ENCODE measurements around the gene TRIM27.
"Not testable (repeated sequence)": the region's sequence is repeated elsewhere in the genome, so short reads cannot be mapped to it uniquely, and the experiment has no call there.

DNA sequence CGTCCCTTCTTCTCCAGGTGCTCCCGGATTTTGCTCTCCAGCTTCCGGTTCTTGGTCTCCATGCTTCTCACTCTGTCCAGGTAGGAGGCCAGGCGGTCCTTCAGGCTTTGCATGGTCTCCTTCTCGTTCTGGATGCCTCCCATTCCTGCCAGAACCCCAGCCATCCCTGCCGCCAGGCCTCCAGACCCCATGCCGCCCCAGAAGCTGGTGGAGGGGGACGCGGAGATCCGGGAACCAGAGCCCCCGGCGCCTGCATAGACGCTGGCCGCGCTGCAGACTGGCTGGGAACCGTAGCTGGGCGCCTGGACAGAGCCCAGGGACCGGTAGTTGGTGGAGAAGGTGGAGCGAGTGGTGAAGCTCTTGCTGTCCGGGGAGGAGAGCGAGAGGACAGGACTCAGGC, 46.3 kb upstream of the TRIM27 start:
- TF ChIP-seq POLR2A (IDR thresholded peaks at IDR 0.05): not testable (repeated sequence)
- TF ChIP-seq, protein P1, sequence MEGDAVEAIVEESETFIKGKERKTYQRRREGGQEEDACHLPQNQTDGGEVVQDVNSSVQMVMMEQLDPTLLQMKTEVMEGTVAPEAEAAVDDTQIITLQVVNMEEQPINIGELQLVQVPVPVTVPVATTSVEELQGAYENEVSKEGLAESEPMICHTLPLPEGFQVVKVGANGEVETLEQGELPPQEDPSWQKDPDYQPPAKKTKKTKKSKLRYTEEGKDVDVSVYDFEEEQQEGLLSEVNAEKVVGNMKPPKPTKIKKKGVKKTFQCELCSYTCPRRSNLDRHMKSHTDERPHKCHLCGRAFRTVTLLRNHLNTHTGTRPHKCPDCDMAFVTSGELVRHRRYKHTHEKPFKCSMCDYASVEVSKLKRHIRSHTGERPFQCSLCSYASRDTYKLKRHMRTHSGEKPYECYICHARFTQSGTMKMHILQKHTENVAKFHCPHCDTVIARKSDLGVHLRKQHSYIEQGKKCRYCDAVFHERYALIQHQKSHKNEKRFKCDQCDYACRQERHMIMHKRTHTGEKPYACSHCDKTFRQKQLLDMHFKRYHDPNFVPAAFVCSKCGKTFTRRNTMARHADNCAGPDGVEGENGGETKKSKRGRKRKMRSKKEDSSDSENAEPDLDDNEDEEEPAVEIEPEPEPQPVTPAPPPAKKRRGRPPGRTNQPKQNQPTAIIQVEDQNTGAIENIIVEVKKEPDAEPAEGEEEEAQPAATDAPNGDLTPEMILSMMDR (IDR thresholded peaks at IDR 0.05): not testable (repeated sequence)

All from right lobe of liver (tissue), 4 donors.